GM19324 (cell line): Measurements from ENCODE around the gene TNFRSF18.

Source experiments
- ATAC-seq: cut with Tn5 transposase; IDR thresholded peaks from one replicate; pipeline ENCODE4 v1.9.1; 2021; ENCODE audit warnings: mild to moderate bottlenecking, moderate library complexity; ENCODE audit not compliant: unreplicated experiment, low FRiP score

TNFRSF18 gene

DNA sequence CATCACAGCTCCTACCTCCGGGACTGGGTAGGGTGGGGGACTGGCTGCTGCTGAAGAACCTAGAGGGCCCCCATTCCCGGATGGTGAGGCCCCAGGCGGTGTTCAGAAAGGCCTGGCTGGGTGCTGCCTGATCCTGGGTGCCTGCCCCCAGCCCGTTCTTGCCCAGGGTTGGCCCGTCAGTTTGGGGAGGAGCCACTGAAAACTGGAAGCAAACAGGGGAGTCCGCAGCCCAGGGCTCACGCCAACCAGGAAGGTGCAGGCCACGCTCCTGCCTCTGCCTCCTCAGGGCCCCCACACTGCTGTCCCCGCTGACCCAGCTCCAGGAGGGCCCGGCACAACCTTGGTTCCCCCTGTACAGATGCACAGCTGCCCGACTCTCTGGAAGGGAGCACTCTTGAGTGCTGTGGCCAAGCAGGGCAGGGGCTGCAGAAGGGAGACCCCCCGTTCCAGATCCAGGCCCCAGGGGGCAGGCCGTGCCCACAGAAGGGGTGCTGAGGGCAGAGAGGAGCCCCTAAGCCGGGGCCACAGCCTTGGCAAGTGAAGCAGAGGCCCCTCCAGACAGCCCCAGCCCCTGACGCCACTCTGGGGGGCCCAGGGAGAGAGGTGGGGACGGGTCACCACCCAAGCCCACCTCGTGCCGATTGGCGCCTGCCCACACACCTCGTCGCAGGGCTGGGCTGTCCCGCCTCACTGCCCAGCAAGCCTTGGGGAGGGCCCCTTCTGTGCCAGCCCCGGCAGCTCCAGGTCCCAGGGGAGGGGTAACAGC lies 34.6 kb upstream of the TNFRSF18 start:
- ATAC-seq: no peak

DNA sequence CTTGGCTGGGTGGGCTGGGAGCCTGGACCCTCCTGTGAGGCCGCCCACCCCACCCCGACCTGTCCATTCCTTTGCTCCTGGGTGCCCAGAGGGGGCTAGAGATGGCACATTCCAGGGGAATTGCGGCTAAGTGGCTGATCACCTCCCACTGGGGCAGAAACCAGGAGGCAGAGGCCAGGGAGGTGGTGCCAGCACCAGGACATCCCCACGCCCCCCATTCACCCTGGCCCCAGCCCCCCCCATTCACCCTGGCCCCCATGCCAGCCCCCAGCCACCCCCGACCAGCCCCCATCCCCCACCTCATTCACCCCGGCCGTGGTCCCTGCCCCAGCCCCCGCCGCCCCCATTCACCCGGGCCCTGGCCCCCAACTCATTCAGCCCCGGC lies 33.9 kb upstream of the TNFRSF18 start:
- no peak for ATAC-seq

DNA sequence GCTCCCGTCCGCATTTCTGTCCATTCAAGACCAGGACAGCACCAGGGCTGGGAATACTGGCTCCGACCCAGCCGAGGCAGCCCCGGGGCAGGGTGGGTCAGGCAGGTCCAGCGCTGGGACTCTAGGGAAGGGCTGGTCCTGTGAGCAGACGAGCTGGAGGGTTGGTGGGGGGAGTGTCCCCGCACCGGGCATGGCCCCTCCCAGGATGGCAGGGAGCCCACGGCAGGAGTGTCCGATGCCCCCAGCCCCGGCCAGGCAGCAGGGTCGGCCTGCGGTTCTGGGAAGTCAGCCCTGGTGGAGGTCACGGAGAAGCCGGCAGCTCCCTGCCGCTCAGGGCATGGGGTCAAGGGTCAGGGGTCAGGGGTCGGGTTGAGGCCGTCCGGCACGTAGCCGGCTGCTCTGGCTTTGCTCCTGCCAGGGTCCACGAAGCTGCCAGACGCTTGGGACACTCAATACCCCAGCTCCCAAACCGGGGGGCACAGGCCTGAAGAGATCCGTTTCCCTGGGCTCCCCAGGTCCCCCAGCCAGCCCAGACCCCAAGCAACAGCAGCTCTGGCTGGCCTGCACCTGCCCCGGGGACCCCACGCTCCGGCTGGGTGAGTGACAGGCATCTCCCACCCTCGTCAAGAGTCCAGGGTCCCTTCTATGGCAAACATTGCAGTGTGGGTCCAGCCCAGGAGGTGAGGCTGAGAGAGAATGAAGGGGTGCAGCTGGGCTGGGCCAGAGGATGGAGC lies 33.4 kb upstream of the TNFRSF18 start:
- no peak for ATAC-seq

DNA sequence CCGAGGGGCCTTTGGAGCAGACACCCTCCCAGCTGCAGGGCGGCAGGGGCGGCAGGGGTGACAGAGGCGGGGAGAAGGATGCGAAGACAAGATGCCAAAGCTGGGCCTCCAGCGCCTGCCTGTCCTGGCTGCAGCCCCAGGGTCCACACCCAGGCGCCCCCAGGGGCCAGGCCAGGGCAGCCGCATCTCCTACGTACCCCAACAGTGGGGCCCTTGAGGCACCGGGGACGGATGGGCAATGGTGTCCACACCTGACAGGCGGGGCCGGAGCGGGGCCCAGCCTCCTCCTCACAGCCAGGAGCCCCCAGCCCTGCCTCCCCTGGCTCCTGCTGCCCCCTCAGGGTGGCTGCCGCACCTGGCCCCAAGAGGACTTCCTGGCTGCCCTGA lies 32.8 kb upstream of the TNFRSF18 start:
- ATAC-seq: no peak

DNA sequence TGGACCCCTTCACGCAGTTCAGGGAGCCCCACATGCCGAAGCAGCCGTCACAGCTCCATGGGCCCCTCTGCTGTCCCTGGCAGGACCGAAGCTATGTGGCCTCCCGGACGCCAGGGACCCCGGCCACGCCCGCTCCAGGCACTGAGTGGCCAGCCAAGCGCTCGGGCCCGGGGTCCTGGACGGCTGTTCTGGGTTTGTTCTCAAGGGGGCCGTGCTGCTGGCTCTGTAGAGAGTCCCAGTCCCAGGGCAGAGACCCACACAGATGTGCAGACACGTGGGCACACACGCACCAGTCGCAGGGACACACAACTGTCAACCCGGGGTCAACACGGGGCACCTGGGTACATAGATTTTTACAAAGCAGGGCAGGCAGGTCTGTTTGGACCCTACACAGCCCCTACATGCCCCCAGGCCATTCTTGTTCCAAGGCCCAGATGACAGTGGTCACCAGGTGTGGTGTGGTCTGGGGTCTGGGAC lies 32.3 kb upstream of the TNFRSF18 start:
- ATAC-seq: no peak

DNA sequence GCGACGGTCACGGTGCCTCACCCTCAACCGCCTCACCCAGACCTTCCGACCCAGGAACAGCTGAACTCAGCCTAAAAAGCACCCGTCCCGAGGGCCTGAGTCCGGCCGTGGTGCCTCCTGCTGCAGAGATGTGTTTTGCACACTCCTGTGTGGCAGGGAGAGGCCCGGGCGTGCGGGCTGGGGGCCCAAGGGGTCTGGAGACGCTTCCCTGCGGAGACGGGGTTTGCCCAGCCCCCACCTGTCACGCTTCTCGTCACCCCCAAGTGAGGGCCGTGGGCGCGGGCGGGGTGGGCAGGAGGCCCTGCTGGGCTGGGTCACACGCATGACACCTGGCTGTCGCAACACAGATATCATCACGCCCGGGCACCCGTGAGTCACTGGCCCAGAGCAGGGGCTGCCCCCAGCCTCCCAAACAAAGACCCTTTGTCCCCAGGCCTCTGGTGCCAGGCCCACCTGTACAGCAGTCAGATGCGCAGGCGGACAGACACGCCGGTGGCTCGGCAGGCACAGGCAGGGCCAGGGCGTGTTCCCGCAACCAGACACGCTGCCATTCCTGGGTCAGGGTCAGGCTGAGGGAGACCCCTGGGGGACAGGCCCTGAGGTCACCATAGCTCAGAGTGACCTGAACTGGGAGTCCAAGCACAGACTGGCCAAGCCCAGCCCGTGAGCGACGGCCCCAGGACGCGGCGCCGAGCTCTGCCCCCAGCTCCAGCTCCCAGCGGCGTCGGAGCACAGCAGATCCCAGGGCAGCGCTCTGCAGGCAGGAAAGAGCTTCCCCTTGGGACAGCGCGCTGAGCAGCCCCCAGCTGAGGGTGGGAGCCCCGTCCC lies 31.7 kb upstream of the TNFRSF18 start:
- ATAC-seq: no peak

DNA sequence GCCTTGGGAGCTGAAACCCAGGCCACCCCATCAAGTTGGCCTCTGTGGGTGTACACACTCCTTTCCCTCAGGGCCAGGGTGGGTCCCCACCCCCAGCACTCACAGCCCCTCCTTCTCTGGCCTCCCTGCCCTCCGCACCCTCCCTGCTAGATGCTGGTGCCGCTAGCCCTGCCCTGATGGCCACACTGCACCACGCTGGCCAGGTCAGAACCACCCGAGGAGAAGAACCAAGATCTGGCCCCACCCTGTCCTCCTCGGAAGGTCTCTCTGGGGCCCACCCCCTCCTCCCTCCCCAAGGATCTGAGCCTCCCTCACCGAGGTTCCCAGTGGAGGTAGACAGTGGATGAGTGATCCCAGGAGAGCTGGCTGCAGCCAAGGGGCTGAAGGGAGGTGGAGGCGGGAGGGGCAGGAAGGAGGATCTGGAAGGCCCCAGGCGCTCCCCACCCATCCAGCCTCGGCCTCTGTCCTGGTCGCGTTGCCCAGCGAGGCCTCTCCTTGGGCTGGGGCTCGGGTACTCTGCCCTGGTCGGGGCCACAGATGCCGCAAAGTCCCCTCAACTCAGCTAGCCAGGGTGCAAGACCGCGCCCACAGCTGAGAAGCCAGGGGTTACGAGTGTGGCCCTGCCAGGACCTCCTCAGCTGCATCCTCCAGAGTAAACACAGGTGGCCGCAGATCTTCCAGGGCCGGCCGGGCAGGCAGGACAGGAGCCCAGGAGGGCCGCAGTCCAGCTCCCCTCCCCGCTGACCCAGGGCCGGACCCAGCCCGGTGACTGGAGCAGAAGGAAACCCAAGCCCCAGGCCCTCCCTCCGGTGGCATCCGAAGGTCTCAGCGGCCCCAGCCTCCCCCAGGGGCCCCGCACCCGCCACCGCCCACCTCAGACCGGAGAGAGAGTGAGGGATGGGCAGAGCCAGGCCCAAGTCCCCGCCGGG lies 30.8 kb upstream of the TNFRSF18 start:
- no peak for ATAC-seq

DNA sequence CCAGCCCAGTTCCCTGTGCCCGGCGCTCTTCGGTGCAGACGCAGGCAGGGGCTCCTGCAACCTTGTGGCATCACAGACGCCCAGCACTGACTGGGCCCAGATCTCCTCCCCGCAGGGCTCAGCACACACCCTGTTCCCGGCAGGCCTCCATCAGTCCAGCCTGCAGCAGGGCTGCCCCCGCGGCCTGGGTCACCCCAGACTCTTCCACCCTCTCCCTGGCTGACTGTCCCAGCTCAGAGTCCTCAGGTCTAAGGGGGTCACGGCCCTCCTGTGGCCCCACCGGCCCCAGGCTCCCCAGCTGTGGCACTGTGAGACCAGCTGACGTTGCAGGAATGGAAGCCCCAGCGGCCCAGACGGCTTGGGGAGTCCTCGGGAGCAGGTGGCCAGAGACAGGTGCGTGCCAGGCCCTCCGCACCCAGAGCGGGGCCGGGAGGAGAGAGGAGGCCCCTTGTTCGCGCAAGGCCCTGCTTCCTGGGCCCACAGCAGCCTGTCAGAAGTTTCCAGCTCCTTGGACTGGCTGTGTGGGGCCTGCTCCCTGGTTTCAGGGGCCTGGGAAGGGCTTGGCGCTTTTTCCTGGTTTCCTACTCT lies 29.9 kb upstream of the TNFRSF18 start:
- no peak for ATAC-seq

DNA sequence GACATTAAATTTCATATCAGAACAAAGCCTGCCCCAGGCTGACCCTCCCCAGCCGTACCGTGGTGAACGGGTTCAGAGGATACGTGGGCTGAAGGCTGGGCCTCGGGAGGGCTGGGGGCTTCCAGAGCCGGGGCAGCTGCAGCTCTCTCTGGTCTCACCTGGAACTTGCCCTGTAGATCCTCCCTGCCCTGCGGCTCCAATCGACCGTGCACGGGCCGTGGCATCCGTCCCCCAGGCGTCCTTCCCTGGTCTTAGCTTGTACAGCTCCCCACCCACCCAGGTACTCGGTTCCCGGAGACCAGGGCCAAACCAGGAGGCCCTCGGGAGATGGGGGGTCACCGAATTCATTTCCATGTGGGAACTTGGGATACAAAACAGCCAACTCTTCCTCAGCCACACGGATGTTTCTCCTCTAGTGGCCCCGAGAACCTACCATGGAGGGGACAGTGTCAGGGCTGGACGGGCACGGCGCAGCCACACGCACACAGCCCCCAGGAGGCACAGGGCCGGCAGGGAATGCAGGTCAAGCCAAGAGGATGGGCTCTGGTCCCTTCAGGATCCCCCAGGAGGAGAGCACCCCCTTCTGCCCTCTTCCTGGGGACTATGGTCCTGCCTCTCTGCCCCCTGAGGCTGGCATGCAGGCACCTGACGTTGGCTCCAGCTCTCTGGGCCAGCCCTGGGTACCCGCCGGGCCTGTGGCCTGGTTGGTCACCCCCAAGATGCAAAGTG lies 28.8 kb upstream of the TNFRSF18 start:
- ATAC-seq: no peak

DNA sequence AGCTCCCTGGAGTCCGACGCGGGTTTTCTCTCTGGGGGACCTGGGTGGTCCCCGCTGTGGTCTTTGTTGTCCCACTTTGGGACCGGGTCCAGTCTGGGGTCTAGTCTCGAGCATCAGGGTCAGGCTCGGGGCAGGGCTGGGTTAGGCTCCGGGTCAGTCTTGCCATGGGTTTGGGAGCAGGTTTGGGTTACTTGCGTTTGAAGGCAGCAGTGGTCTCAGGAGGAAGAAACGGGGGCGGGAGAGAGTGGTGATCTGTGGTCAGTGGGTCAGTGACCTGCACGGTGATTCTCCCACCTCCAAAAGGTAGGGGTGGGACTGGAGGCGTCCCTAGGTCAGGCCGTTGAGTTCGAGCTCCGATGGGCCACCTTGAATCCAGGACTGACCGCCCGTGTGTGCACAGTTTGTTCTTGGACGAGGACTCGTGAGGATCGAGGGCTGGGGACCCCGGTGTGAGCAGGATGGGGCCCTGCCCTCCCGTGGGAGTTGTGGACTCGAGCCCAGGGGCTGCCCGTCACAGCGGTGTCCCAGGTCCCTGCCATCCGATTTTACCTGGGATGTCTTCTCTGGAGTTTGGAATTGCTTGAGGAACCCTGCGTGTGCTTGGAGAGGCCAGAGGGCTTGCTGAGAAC lies 27.9 kb upstream of the TNFRSF18 start:
- no peak for ATAC-seq

DNA sequence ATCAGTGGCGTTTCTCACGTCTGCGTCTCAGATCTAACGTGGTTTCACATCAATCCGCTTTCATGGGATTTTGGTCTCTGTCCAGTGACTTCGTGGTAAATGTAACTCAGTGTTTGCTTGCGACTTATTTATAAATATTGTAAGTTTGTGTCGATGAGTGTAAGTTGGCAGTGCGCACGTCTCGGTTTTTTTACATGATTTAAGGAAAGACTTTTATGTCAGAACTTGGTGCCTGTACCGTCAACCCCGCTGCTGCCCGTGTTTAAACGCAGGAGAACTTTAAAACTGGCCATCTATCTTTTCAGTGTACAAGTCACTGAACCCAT lies 27.1 kb upstream of the TNFRSF18 start:
- no peak for ATAC-seq

DNA sequence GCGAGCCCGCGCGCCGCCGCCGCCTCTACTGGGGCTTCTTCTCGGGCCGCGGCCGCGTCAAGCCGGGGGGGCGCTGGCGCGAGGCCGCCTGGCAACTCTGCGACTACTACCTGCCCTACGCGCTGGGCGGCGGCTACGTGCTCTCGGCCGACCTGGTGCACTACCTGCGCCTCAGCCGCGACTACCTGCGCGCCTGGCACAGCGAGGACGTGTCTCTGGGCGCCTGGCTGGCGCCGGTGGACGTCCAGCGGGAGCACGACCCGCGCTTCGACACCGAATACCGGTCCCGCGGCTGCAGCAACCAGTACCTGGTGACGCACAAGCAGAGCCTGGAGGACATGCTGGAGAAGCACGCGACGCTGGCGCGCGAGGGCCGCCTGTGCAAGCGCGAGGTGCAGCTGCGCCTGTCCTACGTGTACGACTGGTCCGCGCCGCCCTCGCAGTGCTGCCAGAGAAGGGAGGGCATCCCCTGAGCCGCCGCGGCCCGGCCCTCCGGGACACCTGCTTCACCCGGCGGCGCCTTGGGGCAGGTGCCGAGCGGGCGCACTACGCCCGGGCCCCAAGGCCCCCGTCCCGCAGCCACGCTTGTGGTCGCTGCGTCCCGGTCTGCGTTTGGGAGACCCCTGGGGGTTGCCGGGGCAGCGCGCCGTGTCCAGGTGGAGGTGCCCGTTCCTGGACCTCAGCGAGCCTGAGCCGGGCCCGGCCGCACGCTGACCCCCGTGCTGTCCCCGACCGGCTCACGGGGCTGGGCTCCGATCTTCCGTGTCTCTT lies 26.6 kb upstream of the TNFRSF18 start:
- no peak for ATAC-seq

DNA sequence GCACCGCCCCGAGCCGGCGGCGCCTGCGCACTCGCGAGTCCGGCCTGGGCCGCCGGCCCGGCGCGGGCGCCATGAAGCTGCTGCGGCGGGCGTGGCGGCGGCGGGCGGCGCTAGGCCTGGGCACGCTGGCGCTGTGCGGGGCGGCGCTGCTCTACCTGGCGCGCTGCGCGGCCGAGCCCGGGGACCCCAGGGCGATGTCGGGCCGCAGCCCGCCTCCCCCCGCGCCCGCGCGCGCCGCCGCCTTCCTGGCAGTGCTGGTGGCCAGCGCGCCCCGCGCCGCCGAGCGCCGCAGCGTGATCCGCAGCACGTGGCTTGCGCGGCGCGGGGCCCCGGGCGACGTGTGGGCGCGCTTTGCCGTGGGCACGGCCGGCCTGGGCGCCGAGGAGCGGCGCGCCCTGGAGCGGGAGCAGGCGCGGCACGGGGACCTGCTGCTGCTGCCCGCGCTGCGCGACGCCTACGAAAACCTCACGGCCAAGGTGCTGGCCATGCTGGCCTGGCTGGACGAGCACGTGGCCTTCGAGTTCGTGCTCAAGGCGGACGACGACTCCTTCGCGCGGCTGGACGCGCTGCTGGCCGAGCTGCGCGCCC lies 25.9 kb upstream of the TNFRSF18 start, which contains the start of gene B3GALT6:
TSS of gene B3GALT6 (plus strand) at position 30 of the 588 bp plus-strand sequence. CDS start at position 72, 42 bp downstream.
- no peak for ATAC-seq

DNA sequence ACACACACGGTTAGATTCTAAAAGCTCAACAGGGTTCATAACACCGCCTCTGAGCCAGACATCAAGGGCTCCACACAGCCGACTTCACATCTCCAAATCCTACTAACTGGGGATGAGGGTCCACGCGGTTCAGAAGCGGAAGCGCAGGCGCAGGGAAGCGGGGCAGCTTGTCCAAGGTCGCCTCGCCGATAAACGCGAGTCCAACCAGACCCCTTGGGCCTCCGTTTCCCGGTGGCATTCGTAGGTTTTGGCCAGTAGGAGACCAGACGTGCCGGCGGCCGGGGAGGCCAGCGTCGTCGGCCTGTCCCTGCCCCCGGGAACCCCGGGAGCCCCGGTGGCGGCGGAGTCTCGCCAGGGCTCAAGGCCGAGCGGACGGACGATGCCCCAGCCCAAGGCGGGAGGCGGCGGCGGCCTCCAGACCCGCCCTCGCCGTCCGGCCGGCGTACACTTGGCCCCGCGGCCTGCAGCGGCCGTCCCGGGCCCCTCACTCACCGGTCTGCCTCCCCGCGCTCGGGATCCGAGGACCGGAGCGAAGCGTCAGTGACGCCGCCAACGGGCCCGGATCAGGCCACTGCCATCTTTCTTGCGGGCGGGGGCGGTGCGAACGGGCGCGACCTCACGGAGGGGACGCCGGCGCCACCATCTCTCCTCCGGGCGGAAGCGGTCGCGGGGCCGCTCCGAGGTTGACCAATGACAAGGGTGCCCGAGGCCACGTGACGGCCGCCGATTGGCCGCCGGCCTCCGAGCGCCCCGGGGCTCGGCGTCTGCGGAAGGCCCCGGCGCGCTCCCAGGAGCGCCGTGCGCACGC lies 25.2 kb upstream of the TNFRSF18 start, which contains the start of gene SDF4:
TSS of gene SDF4 (minus strand) at position 602 of the 808 bp plus-strand sequence. CDS start 3,229 bp downstream, outside the sequence.
- ATAC-seq: peak; percentile 95

DNA sequence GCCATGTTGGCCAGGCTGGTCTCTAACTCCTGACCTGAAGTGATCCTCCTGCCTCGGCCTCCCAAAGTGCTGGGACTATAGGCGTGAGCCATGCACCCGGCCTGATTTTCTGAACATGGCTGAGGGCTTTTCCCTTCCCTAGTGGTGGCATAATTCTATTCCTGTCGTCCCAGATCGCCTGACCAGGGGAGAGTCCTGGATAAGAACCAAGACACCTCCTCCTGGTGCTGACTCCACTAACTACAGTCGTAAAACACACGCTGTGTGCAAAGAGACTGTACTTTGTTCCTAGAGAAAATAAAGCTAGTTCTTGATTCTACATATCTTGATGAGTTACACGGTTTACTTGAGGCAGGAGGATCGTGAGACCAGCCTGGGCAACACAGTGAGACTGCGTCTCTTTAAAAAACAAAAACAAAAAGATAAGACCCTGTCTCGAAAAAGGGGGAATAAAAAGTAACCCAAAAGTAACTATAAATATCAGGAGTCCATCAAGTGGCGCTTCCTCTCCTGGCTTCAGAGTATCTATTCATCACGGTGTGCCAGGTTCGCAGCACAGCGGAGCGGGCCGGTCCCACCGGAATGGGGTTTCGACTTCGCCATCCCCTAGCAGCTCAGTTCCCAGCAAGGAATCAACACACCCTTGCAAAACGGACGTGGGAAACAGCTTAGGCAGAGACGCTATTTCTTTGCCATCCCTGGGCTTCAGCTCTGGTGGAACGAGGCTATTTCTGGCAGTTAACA lies 24.4 kb upstream of the TNFRSF18 start:
- no peak for ATAC-seq

DNA sequence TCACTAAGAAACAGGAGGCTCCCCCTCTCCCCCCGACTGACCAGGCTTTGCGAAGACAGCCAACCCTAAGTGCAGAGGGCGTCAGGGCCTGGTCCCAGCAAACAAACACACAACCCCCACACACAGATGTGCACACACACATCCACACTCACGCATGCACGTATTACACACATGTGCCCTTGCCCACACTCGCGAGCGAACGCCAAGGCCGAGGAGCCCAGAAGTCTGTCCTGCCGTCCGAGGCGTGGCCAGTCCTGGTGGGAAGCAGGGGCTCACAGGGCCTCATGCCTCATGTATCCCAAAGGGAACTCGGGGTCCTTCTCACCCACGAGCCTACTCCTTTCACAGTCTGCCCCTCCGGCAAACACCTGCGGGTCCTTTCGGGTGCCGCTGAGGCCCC lies 23.4 kb upstream of the TNFRSF18 start:
- no peak for ATAC-seq
